Measurements from ENCODE around the gene SPACA6. TPM values are rescaled to one million over a fixed set of nuclear protein-coding genes. Genes with fewer than 3 reads are reported as not detected.
A peak's percentile ranks its signal among the peaks of the same experiment; 100 is the strongest.
"Not testable (repeated sequence)": the region's sequence is repeated elsewhere in the genome, so short reads cannot be mapped to it uniquely, and the experiment has no call there.

SPACA6 gene
- total RNA-seq, 1 experiment from 2014 or later, result 49.8 TPM

GRCh38 chr19:51727349-51727880 is 34.3 kb downstream of the SPACA6 start:
- no peaks in the 10 kb centered on the region for H4K20me1 ChIP-seq (ENCODE audit: insufficient read depth, low read depth, low read length)
- H3K9me2 ChIP-seq (replicated peaks; ENCODE audit: insufficient read depth, low read length), result no peaks in the 10 kb centered on the region
- no peak overlapping the region for H2AFZ ChIP-seq (ENCODE audit: low read length)
- H3K27ac ChIP-seq (ENCODE audit: low read length), result no peak overlapping the region
- DNase-seq, result no peak
- peaks cover 32% of the 10 kb centered on the region for H3K4me1 ChIP-seq (ENCODE audit: low read length)
- no peaks in the 10 kb centered on the region for H3K36me3 ChIP-seq (ENCODE audit: insufficient read depth, low read length)
- no peaks in the 10 kb centered on the region; the same call in 1 of the 2 replicates for H3K27me3 ChIP-seq (ENCODE audit: low read length)
- no peaks in the 10 kb centered on the region for H3K79me2 ChIP-seq (ENCODE audit: low read length)
- H3K9ac ChIP-seq (ENCODE audit: low read length), result no peak overlapping the region
- H3K4me3 ChIP-seq (ENCODE audit: low read length), result no peak overlapping the region
- H3K9me3 ChIP-seq (ENCODE audit: low read length), result peaks cover 4% of the 10 kb centered on the region
- no peak overlapping the region for H3K4me2 ChIP-seq (ENCODE audit: low read depth, low read length, poor library complexity, severe bottlenecking)

DNA sequence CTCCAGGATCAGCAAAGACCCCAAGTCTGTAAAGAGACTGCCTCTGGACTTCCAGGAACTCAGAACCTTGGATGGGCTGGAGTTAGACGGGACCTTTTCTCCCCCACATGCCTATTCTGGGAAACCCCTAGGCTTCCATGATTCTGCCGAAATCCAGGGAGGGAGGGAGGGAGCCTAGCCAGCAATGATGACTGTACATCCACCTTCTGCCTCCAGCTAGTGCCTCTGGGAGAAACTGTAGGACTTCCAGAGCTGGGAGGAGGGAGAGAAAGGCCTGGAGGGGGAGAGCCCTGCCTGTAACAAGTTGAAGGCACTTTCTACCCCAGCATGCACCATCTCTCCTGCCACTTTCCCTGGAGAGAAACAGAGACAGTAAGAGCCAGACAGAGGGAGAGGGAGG is 36.7 kb downstream of the SPACA6 start:
- no peak overlapping the region for H2AFZ ChIP-seq (ENCODE audit: low read length)
- no peaks in the 10 kb centered on the region for H3K9me2 ChIP-seq (replicated peaks; ENCODE audit: insufficient read depth, low read length)

DNA sequence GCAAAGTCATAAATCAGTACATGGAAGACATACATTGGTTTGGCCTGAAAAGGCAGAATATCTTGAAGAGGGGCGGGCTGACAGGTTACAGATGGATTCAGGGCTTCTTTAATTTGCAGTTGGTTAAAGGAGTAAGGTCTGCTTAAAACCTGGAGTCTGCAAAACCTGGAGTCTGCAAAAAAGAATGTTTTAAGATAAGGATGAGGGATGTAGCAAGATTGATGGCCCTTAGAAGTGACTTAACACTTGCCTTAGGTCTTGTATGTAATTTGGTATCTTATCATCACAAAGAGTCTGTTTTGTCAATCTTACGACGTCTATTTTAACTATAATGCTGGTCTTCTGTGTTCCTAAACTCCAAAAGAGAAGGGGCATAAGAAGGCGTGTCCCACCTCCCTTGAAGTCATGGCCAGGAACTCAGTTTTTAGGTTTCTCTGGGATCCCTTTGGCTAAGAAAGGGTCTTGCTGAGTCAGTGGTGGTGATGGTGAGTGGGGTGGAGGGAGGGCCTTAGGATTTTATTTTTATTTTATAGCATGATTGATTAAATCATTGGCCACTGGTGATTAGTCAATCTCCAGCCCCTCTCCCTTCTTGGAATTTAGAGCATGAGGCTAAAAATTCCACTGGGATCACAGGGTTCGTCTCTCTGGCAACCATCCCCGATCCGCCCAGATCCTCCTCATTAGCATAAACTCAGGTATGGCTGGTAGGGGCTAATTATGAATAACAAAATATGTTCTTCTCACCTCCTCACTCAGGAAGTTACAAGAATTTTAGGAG is 40.8 kb downstream of the SPACA6 start:
- Histone ChIP-seq H2AFZ (ENCODE audit: low read length) (no peak overlapping the region), H3K9me2 (replicated peaks; ENCODE audit: insufficient read depth, low read length) (no peaks in the 10 kb centered on the region), H3K79me2 (ENCODE audit: low read length) (no peaks in the 10 kb centered on the region), H3K4me1 (ENCODE audit: low read length) (peaks cover 11% of the 10 kb centered on the region), H3K27ac (ENCODE audit: low read length) (no peak overlapping the region), H3K4me2 (ENCODE audit: low read depth, low read length, poor library complexity, severe bottlenecking) (no peak overlapping the region), H3K27me3 (ENCODE audit: low read length) (no peaks in the 10 kb centered on the region; the same call in 1 of the 2 replicates), H3K36me3 (ENCODE audit: insufficient read depth, low read length) (no peaks in the 10 kb centered on the region), H3K9me3 (ENCODE audit: low read length) (peaks cover 4% of the 10 kb centered on the region), H3K9ac (ENCODE audit: low read length) (no peak overlapping the region), H3K4me3 (ENCODE audit: low read length) (no peak overlapping the region), H4K20me1 (ENCODE audit: insufficient read depth, low read depth, low read length) (no peaks in the 10 kb centered on the region)
- no peak for DNase-seq

More for the DNA sequence above, 36.7 kb downstream of the SPACA6 start:
- H3K4me2 ChIP-seq (ENCODE audit: low read depth, low read length, poor library complexity, severe bottlenecking), result no peak overlapping the region
- no peak overlapping the region for H3K27ac ChIP-seq (ENCODE audit: low read length)
- no peak overlapping the region for H3K4me3 ChIP-seq (ENCODE audit: low read length)
- peaks cover 4% of the 10 kb centered on the region for H3K9me3 ChIP-seq (ENCODE audit: low read length)
- no peaks in the 10 kb centered on the region for H4K20me1 ChIP-seq (ENCODE audit: insufficient read depth, low read depth, low read length)
- no peaks in the 10 kb centered on the region for H3K36me3 ChIP-seq (ENCODE audit: insufficient read depth, low read length)
- H3K79me2 ChIP-seq (ENCODE audit: low read length), result no peaks in the 10 kb centered on the region
- peaks cover 9% of the 10 kb centered on the region for H3K4me1 ChIP-seq (ENCODE audit: low read length)
- H3K9ac ChIP-seq (ENCODE audit: low read length), result no peak overlapping the region
- DNase-seq, result no peak
- no peaks in the 10 kb centered on the region; the same call in 1 of the 2 replicates for H3K27me3 ChIP-seq (ENCODE audit: low read length)

DNA sequence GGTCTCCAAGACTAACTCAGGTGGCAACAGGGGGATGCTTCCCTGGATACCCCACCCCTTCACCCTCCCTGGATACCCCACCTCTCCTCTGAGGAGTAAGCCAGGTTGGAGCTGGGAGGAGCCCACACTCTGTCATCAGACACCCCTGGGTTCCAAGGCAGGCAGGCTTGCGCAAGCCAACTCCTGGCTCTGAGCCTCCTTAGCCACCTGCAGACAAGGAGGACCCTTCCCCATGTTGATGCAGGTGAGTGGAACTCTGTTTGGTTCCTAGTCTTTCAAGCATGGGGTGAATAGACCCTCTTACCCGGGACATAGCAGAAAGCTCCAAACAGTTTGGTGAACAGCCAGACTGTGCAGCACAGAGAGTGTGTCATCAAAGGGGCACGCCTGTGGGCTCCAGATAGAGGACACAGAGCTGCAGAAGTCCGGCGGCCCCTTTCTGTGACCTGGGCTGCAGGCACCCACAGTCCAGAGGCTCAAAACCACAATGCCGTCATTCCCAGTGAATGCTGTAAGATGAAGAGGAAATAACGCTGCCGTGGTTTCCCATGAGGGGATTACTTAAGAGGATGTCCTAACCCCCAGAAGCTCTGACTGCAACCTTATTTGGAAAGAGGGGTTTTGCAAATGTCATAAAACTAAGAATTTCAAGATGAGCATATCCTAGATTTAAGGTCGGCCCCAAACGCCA is 42.8 kb downstream of the SPACA6 start:
- H3K4me1 ChIP-seq (ENCODE audit: low read length), result peaks cover 25% of the 10 kb centered on the region
- H3K9ac ChIP-seq (ENCODE audit: low read length), result no peak overlapping the region
- no peaks in the 10 kb centered on the region for H3K79me2 ChIP-seq (ENCODE audit: low read length)
- no peaks in the 10 kb centered on the region for H3K27me3 ChIP-seq (ENCODE audit: low read length)
- H3K36me3 ChIP-seq (ENCODE audit: insufficient read depth, low read length), result no peaks in the 10 kb centered on the region
- no peak for DNase-seq
- H3K9me3 ChIP-seq (ENCODE audit: low read length), result no peaks in the 10 kb centered on the region
- H3K27ac ChIP-seq (ENCODE audit: low read length), result no peak overlapping the region
- H3K9me2 ChIP-seq (replicated peaks; ENCODE audit: insufficient read depth, low read length), result no peaks in the 10 kb centered on the region
- H2AFZ ChIP-seq (ENCODE audit: low read length), result no peak overlapping the region
- H4K20me1 ChIP-seq (ENCODE audit: insufficient read depth, low read depth, low read length), result no peaks in the 10 kb centered on the region
- H3K4me3 ChIP-seq (ENCODE audit: low read length), result no peak overlapping the region
- no peak overlapping the region for H3K4me2 ChIP-seq (ENCODE audit: low read depth, low read length, poor library complexity, severe bottlenecking)

- H3K9me3 ChIP-seq (ENCODE audit: low read length), result no peaks in the 10 kb centered on the region
- no peaks in the 10 kb centered on the region for H3K27me3 ChIP-seq (ENCODE audit: low read length)
- DNase-seq, result no peak
- no peaks in the 10 kb centered on the region for H3K9me2 ChIP-seq (replicated peaks; ENCODE audit: insufficient read depth, low read length)
- H3K4me3 ChIP-seq (ENCODE audit: low read length), result no peak overlapping the region
- H3K9ac ChIP-seq (ENCODE audit: low read length), result no peak overlapping the region
- H3K36me3 ChIP-seq (ENCODE audit: insufficient read depth, low read length), result no peaks in the 10 kb centered on the region
- H3K4me1 ChIP-seq (ENCODE audit: low read length), result peaks cover 25% of the 10 kb centered on the region
- no peak overlapping the region for H3K27ac ChIP-seq (ENCODE audit: low read length)
- H4K20me1 ChIP-seq (ENCODE audit: insufficient read depth, low read depth, low read length), result no peaks in the 10 kb centered on the region
- no peak overlapping the region for H2AFZ ChIP-seq (ENCODE audit: low read length)
- no peaks in the 10 kb centered on the region for H3K79me2 ChIP-seq (ENCODE audit: low read length)
- no peak overlapping the region for H3K4me2 ChIP-seq (ENCODE audit: low read depth, low read length, poor library complexity, severe bottlenecking)
These were observed 44.3 kb downstream of the SPACA6 start for GRCh38 chr19:51737389-51737788.

- DNase-seq, result no peak
- Histone ChIP-seq H3K9me3 (ENCODE audit: low read length) (no peaks in the 10 kb centered on the region), H3K4me1 (ENCODE audit: low read length) (peaks cover 25% of the 10 kb centered on the region), H4K20me1 (ENCODE audit: insufficient read depth, low read depth, low read length) (no peaks in the 10 kb centered on the region), H3K9ac (ENCODE audit: low read length) (no peak overlapping the region), H3K36me3 (ENCODE audit: insufficient read depth, low read length) (no peaks in the 10 kb centered on the region), H3K4me2 (ENCODE audit: low read depth, low read length, poor library complexity, severe bottlenecking) (no peak overlapping the region), H3K79me2 (ENCODE audit: low read length) (no peaks in the 10 kb centered on the region), H3K27ac (ENCODE audit: low read length) (no peak overlapping the region), H3K9me2 (replicated peaks; ENCODE audit: insufficient read depth, low read length) (no peaks in the 10 kb centered on the region), H3K27me3 (ENCODE audit: low read length) (no peaks in the 10 kb centered on the region), H3K4me3 (ENCODE audit: low read length) (no peak overlapping the region), H2AFZ (ENCODE audit: low read length) (no peak overlapping the region)
These were observed 44.8 kb downstream of the SPACA6 start for GRCh38 chr19:51737924-51738323.

DNA sequence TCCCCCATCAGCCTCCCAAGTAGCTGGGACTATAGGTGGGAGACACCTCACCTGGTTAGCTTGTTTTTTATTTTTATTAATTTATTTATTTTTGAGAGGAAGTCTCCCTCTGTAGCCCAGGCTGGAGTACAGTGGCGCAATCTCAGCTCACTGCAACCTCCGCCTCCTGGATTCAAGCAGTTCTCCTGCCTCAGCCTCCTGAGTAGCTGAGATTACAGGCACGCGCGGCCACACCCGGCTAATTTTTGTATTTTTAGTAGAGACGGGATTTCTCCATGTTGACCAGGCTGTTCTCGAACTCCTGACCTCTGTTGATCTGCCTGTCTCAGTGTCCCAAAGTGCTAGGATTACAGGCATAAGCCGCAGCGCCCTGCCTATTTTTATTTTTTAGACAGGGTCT is 45.4 kb downstream of the SPACA6 start:
- H3K79me2 ChIP-seq (ENCODE audit: low read length); H4K20me1 ChIP-seq (ENCODE audit: insufficient read depth, low read depth, low read length); H3K9me2 ChIP-seq (replicated peaks; ENCODE audit: insufficient read depth, low read length); H3K9ac ChIP-seq (ENCODE audit: low read length); H3K9me3 ChIP-seq (ENCODE audit: low read length); H3K4me3 ChIP-seq (ENCODE audit: low read length); H2AFZ ChIP-seq (ENCODE audit: low read length); H3K36me3 ChIP-seq (ENCODE audit: insufficient read depth, low read length); H3K4me2 ChIP-seq (ENCODE audit: low read depth, low read length, poor library complexity, severe bottlenecking); H3K27me3 ChIP-seq (ENCODE audit: low read length); H3K27ac ChIP-seq (ENCODE audit: low read length); DNase-seq: not testable (repeated sequence)
- peaks cover 25% of the 10 kb centered on the region for H3K4me1 ChIP-seq (ENCODE audit: low read length)

DNA sequence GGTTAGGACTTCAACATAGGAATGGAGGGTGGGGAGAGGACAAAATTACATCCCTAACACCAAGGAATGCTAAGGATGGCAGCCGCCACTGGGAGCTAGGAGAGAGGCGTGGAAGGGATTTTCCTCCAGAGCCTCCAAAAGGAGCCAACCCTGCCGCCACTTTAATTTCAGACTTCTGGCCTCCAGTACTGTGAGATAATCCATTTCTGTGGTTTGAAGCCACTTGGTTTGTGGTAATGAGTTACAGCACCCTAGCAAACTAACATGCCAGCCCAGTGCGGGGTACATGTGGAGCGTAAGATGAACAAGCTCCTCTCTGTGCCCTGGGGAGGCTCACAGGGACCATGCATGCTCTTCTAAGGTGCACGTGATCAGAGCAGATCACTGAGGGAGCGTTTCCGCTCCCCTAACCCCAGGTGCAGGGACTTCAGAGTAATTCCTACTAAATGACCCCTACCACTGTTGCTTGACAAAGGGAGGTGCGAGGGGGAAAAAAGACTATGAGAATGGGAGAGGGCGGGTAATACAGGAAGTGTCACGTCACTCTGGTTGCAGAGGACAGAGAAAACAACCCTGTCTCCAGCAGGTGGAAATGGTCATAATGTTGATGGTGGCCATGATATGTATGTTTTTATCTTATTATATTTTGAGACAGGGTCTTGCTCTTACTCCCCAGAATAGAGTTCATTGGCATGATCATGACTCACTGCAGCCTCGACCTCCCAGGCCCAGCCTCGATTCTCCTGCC is 46.5 kb downstream of the SPACA6 start:
- Histone ChIP-seq H3K4me2 (ENCODE audit: low read depth, low read length, poor library complexity, severe bottlenecking) (peak overlapping the region; percentile 14), H3K79me2 (ENCODE audit: low read length) (no peaks in the 10 kb centered on the region), H3K27me3 (ENCODE audit: low read length) (no peaks in the 10 kb centered on the region), H3K9me2 (replicated peaks; ENCODE audit: insufficient read depth, low read length) (no peaks in the 10 kb centered on the region), H3K9ac (ENCODE audit: low read length) (no peak overlapping the region), H3K4me3 (ENCODE audit: low read length) (no peak overlapping the region), H3K4me1 (ENCODE audit: low read length) (peaks cover 25% of the 10 kb centered on the region), H3K36me3 (ENCODE audit: insufficient read depth, low read length) (no peaks in the 10 kb centered on the region), H3K9me3 (ENCODE audit: low read length) (no peaks in the 10 kb centered on the region), H3K27ac (ENCODE audit: low read length) (no peak overlapping the region), H4K20me1 (ENCODE audit: insufficient read depth, low read depth, low read length) (no peaks in the 10 kb centered on the region), H2AFZ (ENCODE audit: low read length) (peak overlapping the region; percentile 62; the same call in 1 of the 2 replicates)
- peak; percentile 52 for DNase-seq

Data from Karpas-422 (cell line).